Vagina (tissue), 2 donors: ENCODE data around the gene NOLC1.

Experiments
- CTCF ChIP-seq, 3 experiments: fragments of 450-650 bp in 2 of 3; fragments of 200-600 bp in 1 of 3; sonication (generic) in 1 of 3; IDR thresholded peaks; one replicate each; pipeline ENCODE4 v1.5.1; 2017 to 2019; ENCODE audit warnings: antibody characterized with exemption in 3 of 3, mild to moderate bottlenecking in 2 of 3, moderate library complexity in 2 of 3
- POLR2AphosphoS5 ChIP-seq, 2 donors: sonication (generic); formaldehyde crosslinking; IDR thresholded peaks; one replicate each; pipeline ENCODE4 v1.9.0; 2017; ENCODE audit warnings: antibody characterized with exemption in 2 of 2, mild to moderate bottlenecking in 2 of 2, low read depth in 1 of 2; ENCODE audit not compliant: insufficient read depth in 1 of 2

GRCh38 chr10:102133373-102134195 is 18.6 kb upstream of the NOLC1 start:
- no peak for TF ChIP-seq CTCF (IDR thresholded peaks at IDR 0.05)
- no peak for TF ChIP-seq POLR2AphosphoS5 (IDR thresholded peaks at IDR 0.05; ENCODE audit: insufficient read depth in 1 of 2, low read depth in 1 of 2)
